Stimulated activated naive CD4-positive, alpha-beta T cell treated with Interleukin-2 at 50 U/mL for 16 hours (primary cell): Measurements from ENCODE around the gene CFAP99.

Experiments used
- DNase-seq: peaks from one replicate; lab custom pipeline; 2025; lab: John Stamatoyannopoulos, UW

CFAP99 gene

GRCh38 chr4:2390784-2391421, 27.9 kb upstream of the CFAP99 start:
- DNase-seq, result no peak

- no peak for DNase-seq
Measured at GRCh38 chr4:2393353-2394270, 25.1 kb upstream of the CFAP99 start.

DNA sequence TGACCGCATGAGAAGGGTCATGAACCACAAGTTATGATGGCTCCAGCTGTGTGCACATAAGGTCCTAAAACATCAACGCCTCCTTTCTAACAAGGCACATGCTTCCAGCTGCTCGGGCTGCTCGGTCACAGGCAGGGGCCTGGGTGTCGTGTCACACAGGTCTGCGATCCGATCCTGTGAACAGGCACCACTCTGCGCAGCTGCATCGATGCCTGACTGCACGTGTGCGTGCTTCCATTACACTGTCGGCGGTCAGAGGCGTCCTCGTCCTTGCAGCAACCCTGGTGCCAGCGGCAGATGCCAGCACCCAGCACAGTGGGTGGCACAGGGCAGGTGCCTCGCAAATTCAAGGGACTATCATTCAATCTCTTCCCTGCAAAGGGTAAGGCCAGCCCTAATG, 24.2 kb upstream of the CFAP99 start:
- no peak for DNase-seq

- no peak for DNase-seq
Measured at GRCh38 chr4:2395038-2395437, 23.7 kb upstream of the CFAP99 start.

DNA sequence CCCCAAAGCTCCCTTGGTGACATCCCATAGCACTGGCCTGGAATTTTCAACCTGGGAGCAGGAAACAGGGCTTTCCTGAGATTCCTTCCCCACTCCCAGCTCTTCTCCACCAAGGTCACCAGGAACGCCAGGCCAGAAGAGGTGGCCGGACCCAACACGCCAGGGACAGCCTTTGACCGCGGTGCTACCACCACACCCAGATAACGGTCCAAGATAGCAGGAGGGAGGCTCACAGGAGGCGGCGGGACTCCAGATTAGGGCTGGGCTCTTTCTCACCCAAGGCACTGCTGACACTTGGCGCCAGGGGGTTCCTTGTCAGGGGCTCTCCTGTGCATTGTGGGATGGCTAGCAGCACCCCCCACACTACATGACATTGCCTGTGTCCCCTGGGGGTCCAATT, 23.2 kb upstream of the CFAP99 start:
- DNase-seq, result no peak

GRCh38 chr4:2396781-2397368, 21.9 kb upstream of the CFAP99 start:
- no peak for DNase-seq

- no peak for DNase-seq
Measured at GRCh38 chr4:2397596-2398379, 21.0 kb upstream of the CFAP99 start.

DNA sequence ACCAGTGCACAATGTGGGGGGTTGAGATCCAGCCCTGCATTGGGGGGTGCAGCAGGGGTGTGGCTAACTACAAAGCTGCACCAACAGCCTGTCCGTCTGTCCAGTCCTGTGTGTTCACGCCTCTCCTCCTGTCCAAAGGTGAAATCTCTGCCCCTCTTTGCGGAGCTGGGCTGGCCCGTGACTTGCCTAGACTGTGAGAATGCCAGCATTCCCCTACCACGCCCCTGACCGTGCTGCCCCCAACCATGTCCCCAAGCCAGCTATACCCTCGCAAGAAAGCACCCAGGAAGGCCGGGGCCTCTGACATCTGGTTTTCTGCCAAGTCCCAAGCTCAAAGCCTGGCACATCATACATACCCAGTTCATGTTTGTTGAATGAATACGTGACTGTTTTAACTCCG, 19.5 kb upstream of the CFAP99 start:
- DNase-seq, result no peak

DNA sequence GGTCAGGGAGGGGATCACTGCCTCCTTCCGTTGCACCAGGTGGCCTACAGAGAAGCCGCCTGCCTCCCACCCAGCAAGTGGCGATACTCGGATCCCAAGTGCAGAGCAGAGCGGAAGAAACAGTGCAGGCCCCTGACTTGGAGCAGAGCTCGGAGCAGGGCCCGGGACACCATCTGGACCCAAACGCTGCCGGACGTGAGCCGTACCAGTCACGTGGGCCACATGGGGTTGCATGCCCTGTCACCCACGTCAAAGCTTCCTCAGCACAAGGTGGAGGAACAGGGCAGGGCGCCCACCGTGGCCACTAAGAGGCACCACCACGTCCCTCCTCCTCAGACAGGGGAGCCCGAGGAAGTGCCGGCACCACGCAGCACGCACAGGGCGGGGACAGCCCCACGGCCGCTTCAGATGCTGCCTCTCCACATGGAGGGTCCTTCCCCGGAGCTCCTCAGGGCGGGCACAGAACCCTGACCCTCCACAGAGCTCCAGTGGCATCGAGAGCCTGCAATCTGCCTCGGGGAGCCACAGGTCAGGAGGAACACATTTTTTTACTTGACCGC, 19.0 kb upstream of the CFAP99 start:
- DNase-seq, result no peak

DNA sequence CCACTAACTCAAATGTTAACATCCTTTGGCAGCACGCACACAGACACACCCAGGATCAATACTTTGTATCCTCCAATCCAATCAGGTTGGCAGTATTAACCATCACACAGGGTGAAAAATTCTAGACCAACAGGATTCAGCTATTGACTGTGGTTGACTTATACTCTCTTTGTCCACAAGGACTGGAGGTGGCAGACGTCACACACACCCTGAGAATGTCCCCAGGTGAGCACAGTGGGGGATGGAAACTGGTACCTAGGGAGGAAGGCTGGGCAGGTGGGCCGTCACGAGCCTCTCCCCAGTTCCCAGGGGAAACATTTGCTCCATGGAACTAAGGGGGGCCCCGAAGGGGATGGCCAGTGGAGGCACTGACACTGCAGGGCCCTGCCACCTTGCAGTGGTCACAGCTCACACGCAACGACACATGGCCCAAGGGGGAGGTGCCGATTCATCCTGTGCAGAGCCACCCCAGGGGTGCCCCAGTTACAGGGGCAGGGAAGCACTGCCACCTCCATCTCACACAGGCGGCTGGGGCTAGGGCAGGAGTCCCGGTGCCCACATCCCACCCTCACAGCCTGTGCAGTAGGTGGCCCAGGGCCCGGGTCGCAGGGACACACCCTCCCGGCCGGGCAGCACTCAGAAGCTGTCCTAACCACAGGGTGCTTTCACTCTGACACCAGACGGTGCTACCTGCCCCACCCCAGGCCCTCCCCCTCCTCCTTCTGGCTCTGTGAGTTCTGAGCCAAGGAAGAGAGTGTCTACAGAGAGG, 17.7 kb upstream of the CFAP99 start:
- no peak for DNase-seq

- DNase-seq, result no peak
Measured at GRCh38 chr4:2401610-2401983, 17.2 kb upstream of the CFAP99 start.

DNA sequence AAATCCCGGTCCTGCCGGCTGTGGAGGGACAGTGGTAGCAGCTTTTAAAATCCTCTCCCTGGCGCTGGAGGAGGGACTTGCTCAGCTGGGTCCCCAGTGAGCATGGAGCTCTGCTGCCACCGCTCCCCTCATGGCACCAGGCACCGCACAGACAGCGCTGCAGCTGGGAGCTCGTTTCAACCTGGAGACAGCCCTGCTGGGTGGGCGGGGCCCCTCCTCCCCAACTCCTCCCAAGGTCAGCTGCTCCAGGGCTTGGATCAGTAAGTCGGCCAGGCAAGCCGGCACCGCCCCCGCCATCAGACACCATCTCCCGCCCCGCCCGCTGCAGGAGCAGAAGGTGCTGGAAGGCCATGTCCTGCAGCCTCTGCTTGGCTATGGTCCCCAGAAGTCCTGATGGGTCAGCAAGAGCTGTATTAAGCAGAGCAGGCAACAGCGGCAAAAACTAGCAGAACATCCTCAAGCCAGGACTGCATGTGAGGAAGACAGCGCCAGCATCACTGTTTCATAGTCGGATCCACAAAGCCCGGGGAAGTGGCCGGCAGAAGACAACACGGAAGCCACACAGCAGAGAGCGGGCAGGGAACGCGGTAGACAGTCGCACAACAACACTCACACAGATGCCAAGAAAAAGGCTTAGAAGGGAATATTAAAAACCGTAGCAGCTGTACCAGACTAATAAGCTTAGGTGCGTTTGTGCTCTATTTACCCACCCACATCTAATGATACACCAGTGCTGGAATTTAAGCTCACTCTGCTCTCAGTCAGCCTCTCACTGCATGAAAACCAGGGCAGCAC, 16.5 kb upstream of the CFAP99 start:
- no peak for DNase-seq

DNA sequence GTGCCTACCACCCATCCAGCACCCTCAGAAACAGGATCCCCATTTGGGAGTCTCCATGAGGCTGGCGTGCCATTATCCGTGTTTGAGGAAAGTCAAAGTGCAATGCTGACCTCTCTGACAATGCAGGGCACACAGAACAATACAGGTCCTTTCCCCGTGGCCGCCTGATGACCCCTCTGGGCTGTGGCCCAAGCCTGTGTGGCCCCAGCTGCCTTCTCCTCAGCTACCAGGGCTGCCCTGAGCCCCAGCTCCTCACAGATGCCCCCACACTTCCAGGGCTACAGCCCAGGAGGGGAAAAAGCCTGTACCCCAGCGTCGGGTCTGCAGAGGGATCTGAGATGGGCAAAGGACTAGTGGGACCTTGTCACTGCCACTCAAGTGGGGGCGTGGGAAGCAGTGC, 15.8 kb upstream of the CFAP99 start:
- no peak for DNase-seq

DNA sequence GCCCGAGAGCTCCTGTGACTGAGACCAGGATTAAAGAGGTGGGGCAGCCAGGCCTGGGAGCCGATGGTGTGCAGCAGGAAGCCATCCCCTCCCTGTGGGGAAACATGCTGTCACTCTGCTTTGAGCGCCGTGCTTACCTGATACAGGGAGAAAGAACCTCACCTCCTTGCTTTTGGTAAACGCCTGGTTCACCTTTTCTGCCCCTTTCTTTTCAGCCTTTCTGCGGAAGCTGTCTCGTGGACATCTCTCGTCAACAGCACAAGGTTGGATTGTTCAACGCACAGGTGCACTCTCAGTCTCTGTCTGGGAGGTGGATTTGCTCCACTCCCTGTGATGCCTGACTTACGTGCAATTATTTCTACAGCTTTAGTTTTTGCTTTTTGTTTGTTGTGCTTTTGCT, 12.3 kb upstream of the CFAP99 start:
- DNase-seq, result no peak

DNA sequence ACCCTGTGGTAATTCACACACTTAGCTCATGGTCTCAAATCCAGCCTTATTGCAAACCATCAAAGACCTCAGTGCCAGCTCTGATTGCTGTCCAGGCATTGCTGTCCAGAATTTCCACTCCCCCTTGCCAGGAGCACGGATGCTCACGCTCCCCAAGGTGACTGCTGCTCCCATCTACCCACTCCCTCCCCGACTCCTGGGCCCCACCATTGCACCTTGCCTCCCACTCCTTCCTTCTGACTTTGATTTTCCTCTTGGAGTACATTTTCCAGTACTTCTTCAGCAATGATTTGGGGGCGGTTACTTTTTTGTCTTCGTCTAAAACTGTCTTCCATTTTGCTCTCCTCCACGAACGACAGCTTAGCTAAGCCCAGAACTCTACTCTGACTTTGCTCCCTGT, 11.8 kb upstream of the CFAP99 start:
- no peak for DNase-seq

DNA sequence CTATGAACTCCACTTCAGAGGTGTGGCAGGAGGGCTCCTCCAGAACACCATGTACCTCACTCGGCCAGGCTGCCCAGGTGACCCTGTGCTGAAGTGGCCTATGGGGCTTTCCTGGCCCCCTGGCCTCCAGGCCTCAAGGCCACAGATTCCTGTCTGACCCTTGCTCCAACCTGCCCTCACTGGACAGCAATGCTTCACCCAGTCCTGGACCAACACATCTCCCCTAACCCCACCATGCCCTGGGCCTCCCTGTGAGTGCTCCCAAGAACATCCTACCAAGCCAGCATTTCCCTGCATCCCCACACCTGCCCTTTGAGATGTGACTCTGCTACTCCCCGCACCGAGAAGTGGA, 10.8 kb upstream of the CFAP99 start:
- no peak for DNase-seq

GRCh38 chr4:2408401-2408958, 10.3 kb upstream of the CFAP99 start:
- no peak for DNase-seq

GRCh38 chr4:2408976-2409375, 9.8 kb upstream of the CFAP99 start:
- no peak for DNase-seq

- no peak for DNase-seq
Measured at GRCh38 chr4:2409381-2409783, 9.4 kb upstream of the CFAP99 start.

- peak; percentile 34 for DNase-seq
Measured at GRCh38 chr4:2411786-2412510, 6.8 kb upstream of the CFAP99 start.
